ENCODE measurements around the gene CYLD.

DNA sequence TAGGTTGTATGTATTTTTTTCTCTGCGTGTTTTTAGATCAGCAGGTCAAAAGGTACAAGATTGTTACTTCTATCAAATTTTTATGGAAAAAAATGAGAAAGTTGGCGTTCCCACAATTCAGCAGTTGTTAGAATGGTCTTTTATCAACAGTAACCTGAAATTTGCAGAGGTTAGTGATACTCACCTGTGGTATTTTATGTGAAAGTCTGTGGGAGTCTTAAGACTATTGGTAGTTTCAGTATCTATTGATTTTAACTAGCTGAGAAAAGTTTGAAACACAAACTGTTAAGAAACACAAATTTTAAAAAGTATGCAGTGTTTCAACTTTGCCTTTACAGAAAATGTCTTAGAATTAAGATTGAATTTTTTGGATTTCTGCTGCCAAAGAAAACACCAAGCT lies 49.6 kb downstream of the CYLD start:
- TF ChIP-seq, protein P1, sequence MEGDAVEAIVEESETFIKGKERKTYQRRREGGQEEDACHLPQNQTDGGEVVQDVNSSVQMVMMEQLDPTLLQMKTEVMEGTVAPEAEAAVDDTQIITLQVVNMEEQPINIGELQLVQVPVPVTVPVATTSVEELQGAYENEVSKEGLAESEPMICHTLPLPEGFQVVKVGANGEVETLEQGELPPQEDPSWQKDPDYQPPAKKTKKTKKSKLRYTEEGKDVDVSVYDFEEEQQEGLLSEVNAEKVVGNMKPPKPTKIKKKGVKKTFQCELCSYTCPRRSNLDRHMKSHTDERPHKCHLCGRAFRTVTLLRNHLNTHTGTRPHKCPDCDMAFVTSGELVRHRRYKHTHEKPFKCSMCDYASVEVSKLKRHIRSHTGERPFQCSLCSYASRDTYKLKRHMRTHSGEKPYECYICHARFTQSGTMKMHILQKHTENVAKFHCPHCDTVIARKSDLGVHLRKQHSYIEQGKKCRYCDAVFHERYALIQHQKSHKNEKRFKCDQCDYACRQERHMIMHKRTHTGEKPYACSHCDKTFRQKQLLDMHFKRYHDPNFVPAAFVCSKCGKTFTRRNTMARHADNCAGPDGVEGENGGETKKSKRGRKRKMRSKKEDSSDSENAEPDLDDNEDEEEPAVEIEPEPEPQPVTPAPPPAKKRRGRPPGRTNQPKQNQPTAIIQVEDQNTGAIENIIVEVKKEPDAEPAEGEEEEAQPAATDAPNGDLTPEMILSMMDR (IDR thresholded peaks at IDR 0.05) = no peak
- TF ChIP-seq POLR2A (IDR thresholded peaks at IDR 0.05) (no peak), POLR2AphosphoS5 (IDR thresholded peaks at IDR 0.05) (no peak)

All from sigmoid colon (tissue), 4 donors.